Left colon (tissue), 2 donors: ENCODE measurements around the gene DDX20. TPM values are rescaled to one million over a fixed set of nuclear protein-coding genes. Genes with fewer than 3 reads are reported as not detected.

Source experiments
- ATAC-seq: fragments of 200-7000 bp; cut with Tn5 transposase; one replicate; pipeline ENCODE4 v1.9.1; 2020; ENCODE audit warnings: mild to moderate bottlenecking, moderate library complexity
- DNase-seq, 2 donors: peaks; one replicate each; pipeline ENCODE4 v3.0.0-alpha.2; 2020
- intact Hi-C, 2 donors: fragments of 100-400 bp; cut with DNase I in 1 of 2; cut with micrococcal nuclease in 1 of 2; formaldehyde crosslinking; loops; one replicate each; pipeline versions ENCODE4 v1.11.2 to v1.14.0; 2022; cut with DNase I, micrococcal nuclease
- total RNA-seq, 2 donors: library from RNA; stranded (reverse); fragmentation: NEBNext Ultra II Directional; extraction: Animal tissue kit (Norgen Biotek cat#: 25700); gene quantifications; one replicate each; pipeline ENCODE4 v1.2.1, GENCODE V29; 2021
- donor health status: DM: no; HTN: no; CAD: no.
- donor health status: DM: yes; HTN: yes; CAD: no.

DDX20 gene
- total RNA-seq, 2 donors from 2014 or later = 6.1 to 6.7 TPM

GRCh38 chr1:111802984-111803383 lies 47.3 kb downstream of the DDX20 start:
- intact Hi-C loops = no loop called here
- ATAC-seq (no peak), DNase-seq (no peak)

DNA sequence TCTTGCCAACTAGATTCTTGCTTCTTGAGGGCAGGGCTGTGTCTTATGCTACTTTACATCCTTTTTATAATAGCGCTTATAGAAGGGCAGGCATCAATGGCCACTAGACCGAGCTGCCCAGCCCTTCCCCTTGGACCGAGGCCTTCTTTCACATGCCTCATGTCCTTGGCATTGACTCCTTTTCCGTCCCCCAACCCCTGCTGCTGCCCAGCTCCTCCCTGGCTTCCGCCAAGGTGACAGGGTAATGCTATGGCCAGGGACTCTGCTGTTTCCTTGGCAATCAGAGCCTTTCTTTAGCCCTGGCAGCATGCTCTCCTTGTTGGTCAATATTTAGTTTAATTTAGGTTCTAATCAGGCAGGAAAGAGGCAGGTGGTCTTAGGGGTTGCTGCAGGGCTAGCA lies 48.2 kb downstream of the DDX20 start:
- ATAC-seq (no peak), DNase-seq (no peak)
- intact Hi-C loops = no loop called here

DNA sequence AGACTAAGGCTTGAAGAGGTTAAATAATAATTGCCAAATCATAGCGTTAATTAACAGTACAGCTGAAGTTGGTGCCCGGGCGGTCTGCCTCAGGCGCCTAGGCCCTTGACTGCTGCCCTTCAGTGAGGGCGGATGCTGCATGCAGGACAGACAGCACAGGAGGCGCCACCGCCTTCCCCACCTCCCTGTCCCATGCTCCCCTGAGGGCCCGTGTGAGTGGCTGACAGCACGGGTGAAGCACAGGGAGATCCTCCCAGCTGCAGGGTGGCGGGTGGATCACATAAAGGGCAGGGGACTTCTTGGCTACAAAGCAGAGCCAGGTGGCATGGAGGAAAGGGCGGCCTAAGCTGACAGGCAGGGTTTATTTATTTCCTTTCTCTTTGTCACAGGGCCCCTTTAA lies 49.1 kb downstream of the DDX20 start:
- no peak for DNase-seq
- intact Hi-C loops = no loop called here
- no peak for ATAC-seq

DNA sequence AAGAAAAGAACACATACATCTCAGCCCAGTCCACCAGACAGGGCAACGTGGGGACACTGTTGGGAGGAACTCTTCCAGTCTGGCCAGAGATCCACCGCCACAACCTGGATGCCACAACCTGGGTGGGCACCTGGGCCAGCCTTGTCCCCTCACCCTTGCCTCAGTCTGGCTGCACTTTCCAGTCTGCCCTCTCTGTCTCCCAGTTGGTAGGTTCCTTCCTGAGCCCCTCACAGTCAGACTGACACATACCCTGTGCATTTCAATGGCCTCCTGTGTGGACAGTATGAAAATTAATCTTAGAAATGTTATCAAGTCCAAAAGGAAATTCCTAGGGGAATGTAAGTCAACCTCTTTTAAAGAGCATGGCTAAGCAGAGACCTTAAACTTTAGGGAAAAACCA lies 49.5 kb downstream of the DDX20 start:
- no peak for ATAC-seq
- intact Hi-C loops = no loop called here
- DNase-seq = no peak

- DNase-seq = no peak
- intact Hi-C loops = no loop called here
- ATAC-seq = no peak
Measured at GRCh38 chr1:111811891-111812290, 56.2 kb downstream of the DDX20 start.

DNA sequence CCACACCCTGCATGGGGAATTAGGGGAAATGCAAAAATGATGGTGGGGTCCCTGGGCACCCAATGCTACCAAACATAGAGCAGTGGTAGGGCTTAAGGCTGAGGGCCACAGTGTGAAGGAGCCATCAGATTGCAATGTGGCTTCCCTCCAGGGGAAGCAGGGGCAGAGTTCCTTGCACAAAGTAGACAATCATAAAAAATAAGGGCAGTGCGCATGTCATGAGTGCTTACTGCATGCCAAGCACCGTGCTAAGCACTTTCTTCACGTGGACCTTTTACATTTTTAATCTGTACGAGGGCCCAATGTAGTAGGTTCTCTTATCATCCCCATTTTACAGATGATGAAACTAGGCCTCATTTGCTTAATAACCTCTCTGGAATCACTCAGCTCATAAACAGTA lies 56.6 kb downstream of the DDX20 start:
- DNase-seq (no peak), ATAC-seq (no peak)
- intact Hi-C loops = no loop called here

GRCh38 chr1:111813440-111814304 lies 58.0 kb downstream of the DDX20 start:
- intact Hi-C loops = no loop called here
- DNase-seq (no peak), ATAC-seq (no peak)

DNA sequence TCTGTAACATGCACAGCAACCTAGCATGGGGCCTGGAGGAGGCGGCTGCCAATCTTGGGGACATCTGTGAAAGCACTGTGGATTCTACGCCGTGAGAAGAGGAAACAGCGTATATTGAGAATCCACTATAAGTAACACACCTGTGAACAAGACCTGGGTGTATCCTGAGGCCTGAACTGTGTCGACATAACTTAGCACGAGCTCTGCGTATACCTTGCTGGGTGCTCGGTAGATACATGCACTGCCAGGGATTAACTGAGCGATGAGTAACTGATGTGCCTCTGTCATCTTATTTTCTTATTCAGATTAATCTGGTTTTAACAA lies 58.6 kb downstream of the DDX20 start:
- ATAC-seq (no peak), DNase-seq (no peak)
- intact Hi-C loops = no loop called here

DNA sequence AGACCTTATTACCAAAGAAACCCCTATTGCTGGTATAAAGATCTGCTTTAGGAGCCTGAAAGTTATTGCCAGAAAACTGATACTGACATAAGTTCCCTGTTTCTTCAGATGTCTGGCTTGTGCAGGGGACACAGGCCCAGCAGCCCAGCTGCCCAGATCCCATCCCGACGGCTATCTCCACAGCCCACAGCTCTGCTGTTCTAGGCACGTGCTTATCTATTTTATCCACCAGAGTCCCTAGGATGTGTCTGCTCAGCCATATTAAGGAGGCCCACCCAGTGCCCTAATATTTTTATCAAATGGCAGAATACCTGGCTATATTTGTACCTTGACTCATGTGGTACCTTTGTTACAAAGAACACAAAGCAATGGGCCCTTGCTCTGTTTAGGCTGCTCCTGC lies 58.9 kb downstream of the DDX20 start:
- intact Hi-C loops = no loop called here
- no peak for DNase-seq
- no peak for ATAC-seq

Other genes with a start within 250 kb of the DDX20 start
- 100 to 1,000 TPM in 1 of 2 donors, 10 to 100 TPM in 1; 82.3 to 113 TPM for gene RAP1A, start 136.1 kb upstream of the DDX20 start, total RNA-seq
- gene INKA2, start 16.5 kb upstream of the DDX20 start, total RNA-seq = 1 to 10 TPM; 3.2 to 6.2 TPM
- gene KCND3, start 233.8 kb downstream of the DDX20 start, total RNA-seq = 1 to 10 TPM; 1.0 to 3.0 TPM